ENCODE results near the gene STEAP4.

STEAP4 gene

DNA sequence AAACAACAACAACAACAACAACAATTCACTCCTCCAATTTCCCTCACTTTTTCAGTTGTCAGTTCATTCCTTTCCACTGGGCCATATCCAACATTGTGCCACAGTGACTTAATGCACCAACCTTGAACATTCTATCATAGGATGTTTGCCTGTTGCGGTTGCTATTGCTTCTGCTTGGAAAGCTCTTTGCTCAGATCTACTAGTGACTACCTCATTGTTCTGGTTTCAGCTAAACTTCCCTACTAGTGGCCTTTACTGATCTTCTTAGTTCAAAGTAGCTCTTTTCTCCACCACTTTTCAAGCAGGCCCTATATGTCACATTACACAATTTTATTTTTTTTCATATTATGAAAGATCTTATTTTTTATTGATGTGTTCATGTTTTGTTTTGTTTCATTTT lies 9.8 kb upstream of the STEAP4 start:
- intact Hi-C loops (cut with DNase I), result no loop called here
- no peak for DNase-seq

DNA sequence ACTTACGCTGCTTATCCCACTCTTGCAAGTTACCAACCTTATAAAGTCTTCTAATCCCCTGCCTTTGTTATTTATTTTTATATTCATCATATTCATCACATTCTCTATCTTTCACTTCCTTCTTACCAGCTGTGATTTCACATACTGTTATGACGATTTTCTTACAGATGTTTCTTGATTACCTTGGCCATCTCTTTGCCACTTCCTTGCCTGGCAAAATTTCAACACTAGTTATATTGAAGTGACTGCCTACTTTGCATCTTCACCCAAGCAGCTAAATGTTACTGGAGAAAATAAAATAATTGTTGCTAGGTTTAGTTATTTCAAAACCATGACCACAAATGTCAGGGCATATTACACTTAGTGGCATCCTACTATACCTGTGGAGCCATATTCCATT lies 8.8 kb upstream of the STEAP4 start:
- intact Hi-C loops (cut with DNase I), result no loop called here
- DNase-seq, result no peak

DNA sequence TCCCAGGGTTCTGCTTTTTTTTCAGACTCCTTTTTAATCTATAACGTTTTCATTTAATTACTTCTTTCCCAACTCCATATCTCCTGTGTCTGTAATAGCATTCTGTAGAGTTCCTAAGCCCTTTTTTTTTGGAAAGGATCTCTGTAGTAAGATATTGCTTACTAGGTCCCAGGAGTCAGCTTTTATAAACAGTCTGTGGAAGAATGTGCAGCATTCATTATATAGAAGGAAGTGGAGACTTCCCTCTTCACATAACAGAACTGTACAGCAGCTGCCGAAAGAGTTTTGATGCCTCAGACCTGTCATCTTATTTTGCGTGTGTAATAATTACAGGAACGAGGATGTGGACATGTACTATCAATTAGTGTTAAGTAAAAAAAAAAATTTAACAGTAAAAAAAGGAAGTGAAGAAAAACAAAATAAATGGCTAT lies 7.4 kb upstream of the STEAP4 start:
- DNase-seq, result no peak
- intact Hi-C loops (cut with DNase I), result no loop called here

DNA sequence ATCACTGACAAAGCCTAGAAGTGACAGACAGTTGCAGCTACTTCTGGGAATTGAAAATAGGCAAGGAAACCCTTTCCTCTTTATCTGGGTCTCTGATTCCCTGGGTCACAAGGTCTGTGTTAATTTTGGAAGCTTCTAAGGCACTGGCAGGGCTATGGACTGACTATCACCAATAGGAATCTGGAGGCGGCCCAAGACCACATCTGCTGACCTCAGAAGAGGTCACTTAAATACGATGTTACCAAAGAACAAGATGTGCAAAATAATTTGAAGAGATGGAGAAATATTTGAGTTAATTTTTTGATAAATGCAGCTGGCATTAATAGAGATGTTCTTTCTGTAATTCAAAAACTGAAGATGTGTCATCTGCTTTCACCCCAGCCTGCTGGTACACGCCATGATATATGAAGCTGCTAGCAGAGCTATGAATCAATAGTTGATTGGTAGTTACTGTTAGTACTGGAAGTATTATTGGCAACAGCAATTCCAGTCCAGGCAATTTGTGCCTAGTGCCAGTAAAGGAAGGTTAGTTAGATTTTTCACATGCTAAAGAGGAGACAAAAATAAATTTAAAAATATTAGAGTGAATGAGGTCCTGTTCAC lies 5.5 kb upstream of the STEAP4 start:
- DNase-seq, result no peak

DNA sequence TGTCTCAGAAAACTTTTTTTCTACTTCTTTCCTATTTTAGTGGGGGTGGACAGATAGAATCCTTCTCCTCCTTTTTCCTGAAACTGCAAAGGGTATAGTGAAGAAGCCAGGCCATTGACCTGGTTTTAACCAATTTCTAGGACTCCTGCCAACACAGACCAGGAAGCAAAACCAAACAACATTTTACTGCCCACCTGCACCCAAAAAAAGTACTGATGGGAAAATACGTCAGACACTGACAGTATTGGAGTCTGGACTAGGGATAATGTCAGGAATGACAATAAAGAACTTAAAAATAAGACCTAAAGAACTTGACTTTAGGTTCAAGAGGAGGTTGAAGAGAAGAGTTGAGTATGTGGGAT lies 5.0 kb upstream of the STEAP4 start:
- no peak for DNase-seq
- intact Hi-C loops (cut with DNase I), result no loop called here

More for the DNA sequence above, 5.5 kb upstream of the STEAP4 start:
- intact Hi-C loops (cut with DNase I), result no loop called here

DNA sequence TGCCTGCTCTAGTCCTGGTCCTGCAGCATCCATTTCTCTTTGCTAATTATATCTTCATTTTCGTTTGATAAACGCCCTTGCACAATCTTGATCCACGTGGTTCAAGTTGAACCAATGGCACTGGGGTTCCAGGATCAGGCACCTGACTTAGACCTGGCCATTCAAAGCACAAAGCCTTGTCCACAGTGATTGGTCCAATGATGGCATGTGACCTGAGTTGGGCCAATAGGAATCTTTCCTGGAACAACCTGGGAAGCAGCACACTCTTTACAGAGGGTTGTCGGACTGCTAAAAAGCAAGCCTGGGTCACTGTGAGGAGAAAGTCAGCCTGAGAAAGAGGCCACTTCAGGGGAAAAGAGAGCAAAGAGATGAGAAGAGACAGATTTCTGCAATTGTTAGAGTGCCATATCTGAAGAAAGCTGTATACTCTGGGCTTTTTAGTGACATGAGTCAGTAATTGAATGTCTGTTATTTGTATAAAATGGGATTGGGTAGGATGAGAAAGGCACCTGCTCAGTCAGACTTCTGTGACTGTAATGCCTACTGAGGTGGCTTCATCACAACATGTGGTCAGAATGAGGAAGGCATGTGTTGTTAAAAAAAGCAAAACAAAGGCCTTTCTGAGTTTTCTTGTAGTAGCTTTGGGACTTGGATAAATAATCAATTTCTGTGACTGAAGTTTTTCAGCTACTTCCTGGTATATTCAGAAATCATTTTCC lies 4.4 kb upstream of the STEAP4 start:
- intact Hi-C loops (cut with DNase I), result no loop called here
- no peak for DNase-seq

DNA sequence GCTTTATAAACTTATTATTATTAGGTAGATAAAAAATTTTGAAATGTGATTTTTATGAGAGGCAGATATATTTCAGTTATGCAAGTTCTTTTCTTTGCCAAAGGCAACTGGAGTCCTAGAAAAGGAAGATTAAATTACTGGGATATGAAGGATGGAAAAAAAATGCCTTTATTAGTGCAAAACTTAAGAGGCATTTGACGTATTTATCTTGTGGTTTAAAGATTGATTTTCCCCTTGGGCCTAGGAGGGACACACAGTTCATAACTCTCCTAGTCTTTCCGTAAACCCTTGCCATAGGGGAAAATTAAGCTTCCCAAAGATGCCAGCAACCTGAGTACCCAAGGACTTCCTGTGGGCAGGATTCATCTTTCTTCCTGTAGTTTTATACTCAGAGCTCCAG lies 3.1 kb upstream of the STEAP4 start:
- no peak for DNase-seq
- intact Hi-C loops (cut with DNase I), result no loop called here

DNA sequence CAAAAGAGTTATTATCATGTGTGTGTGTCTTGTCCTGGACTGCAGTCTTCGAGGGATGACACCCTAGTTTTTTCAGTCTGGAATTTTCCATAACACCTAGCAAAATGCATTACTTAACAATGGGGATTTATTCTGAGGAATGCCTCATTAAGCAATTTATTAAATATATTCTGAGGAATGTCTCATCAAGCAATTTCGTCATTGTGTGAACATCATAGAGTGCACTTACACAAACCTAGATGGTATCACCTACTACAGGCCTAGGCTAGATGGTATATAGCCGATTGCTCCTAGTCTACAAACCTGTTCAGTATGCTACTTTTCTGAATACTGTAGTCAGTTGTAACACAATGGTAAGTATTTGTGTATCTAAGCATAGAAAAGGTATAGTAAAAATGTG lies 1.1 kb upstream of the STEAP4 start:
- no peak for DNase-seq
- intact Hi-C loops (cut with DNase I), result no loop called here

DNA sequence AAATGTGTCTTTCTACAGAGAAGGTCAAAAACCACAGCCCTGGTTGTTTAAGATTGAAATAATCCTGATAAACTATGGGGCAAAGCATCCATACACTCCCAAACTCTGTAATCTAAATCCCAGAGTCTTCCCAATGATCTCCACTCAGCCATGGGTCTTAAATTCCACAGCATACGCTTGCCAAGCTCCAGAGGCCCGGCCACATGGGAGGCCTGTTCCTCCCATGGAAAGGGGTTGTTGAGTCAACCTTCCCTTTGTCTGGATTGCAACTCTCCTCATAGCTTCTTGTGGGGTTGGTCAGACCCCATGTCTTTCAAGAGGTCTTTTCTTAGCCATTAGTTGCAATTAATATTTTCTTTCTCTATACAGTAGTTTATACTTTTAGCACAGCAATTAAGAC lies 718 bp upstream of the STEAP4 start:
- intact Hi-C loops (cut with DNase I), result no loop called here
- DNase-seq, result no peak

DNA sequence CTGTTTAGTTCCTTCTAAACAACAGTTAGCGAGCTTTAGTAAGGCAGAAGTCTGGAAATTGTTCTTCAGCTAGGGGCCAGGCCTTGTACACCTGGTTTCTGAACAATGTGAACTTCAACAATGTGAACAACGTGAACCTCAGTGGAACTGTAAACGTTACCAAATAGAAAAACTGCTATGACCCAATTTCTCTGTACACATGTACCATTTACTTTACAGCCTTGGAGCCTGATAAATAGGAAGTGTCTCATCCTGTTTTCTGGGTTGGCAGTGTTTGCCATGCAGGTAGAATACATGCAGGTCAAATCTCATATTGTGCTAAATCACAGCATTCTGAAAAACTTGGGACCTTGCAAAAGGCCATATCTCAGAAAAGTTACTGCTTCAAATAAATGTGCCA lies 1.6 kb downstream of the STEAP4 start:
- intact Hi-C loops (cut with DNase I), result no loop called here
- DNase-seq, result no peak

DNA sequence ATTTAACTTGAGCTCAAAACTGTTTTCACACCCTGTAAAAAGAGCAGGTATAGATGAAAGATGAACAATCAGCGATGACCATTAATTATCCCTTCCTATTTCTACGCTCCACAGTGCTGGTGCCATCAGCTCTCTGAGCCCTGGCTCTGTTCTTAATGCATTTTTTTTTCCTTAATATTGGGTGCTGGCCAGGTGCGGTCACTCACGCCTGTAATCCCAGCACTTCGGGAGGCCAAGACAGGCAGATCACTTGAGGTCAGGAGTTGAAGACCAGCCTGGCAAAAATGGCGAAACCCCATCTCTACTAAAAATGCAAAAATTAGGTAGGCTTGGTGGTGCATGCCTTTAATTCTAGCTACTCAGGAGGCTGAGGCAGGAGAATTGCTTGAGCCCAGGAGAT lies 4.2 kb downstream of the STEAP4 start:
- no peak for DNase-seq

DNA sequence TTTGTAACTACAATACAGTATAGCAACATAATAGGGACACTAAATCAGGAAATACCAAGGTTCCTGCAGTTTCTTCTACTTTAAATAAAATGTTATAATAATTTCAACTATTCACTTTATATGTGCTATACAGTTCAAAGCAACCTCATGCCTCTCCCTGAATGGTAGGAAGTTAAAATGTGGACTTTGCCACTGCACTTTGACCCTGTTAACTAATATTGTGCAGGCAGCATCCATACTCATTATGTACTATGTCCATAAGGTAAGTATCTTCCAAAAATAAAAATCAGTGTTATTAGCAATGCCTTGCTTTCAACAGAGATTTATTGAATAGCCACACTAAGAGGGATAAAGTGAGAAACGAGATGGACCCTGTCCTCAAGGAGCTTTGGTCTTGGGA lies 4.8 kb downstream of the STEAP4 start:
- no peak for DNase-seq
- intact Hi-C loops (cut with DNase I), result no loop called here

More for the DNA sequence above, 4.2 kb downstream of the STEAP4 start:
- intact Hi-C loops (cut with DNase I), result no loop called here

DNA sequence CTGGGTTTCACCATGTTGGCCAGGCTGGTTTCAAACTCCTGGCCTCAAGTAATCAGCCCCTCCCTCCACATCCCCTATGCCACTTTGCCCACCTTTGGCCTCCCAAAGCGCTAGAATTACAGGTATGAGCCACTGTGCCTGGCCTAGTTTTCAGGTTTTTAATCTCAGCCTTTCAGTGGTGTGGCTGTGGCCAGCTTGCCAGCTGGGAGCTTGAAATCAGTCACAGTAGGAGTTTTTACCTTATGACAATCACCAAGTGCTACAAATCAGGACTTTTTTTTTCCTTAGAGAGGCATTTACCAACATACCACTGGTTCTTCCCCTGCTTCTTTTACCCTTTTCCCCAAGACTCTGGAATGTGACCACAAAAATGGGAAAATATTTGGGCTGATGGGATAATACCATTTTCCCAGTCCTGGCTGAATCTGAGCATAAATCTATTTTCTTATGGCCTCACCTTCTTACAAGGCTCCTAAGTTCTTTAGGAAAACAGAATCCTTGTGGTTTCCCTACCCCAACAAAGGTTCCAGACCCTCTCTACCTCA lies 6.2 kb downstream of the STEAP4 start:
- intact Hi-C loops (cut with DNase I), result no loop called here
- no peak for DNase-seq

DNA sequence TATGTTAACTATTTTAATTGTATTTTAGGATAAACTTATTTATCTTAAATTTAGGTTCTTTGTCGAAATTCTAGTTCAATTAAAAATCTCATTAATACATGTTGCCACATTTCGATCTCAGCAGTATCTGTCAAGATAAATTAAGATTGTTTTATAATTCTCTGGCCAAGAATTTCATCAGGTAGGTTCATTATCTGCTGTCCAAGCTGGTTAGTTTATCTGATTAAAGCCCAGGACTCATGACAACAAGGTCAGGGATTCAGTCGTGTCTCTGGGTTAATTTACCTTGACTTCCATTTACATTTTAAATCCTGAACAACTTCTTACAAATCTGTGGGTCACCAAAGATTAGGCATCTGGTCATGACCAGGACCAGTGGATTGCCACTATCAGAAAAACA lies 7.6 kb downstream of the STEAP4 start:
- DNase-seq, result no peak
- intact Hi-C loops (cut with DNase I), result no loop called here

DNA sequence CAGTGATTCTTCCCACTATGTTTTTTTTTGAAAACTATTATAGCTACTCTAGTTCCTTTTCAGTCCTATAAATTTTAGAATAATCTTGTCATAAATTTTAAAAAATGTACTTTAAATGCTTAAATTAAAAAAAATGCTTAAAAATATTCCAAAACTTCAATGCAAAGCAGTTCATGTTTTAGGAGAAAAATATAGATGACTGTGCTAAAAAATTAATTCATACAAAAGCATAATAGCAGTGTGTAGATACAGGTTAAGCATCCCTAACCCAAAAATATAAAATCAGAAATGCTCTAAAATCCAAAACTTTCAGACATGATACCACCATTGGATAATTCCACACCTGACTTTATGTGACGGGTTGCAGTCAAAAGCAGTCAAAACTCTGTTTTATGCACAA lies 12.8 kb downstream of the STEAP4 start:
- intact Hi-C loops (cut with DNase I), result no loop called here

DNA sequence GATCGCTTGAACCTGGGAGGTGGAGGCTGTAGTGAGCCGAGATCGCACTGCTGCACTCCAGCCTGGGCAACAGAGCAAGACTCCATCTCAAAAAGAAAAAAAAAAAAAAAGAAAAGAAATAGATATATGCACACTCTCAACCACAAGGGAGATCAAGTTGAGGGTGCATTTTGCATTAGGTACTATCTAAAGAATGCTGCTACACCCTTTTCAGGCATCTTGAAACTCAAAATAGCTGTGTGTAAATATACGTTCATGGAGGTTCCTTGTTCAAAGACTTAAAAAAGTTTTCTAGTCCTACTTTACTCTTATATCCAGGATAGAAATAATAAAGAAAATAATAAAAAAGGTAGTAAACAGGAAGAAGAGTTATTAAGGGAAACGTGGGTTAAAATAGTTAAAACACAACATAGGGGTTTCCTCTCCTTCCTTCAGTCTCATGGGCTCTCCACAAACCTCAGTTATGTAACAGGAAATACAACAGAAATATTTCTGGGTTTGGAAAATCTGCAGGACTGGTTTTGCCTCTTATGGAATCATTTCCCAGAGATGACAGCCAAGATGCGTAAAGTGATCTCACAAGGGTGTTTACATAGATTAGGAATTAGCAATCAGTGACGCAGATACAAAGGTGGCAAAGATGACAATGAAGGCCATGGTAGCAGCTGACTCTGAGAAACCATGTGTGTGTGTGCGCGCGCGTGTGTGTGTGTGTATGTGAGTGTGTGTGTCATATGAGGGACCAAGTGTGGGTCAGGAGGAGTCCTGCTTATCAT lies 15.1 kb downstream of the STEAP4 start:
- no peak for DNase-seq
- intact Hi-C loops (cut with DNase I), result no loop called here

More for the DNA sequence above, 12.8 kb downstream of the STEAP4 start:
- no peak for DNase-seq

DNA sequence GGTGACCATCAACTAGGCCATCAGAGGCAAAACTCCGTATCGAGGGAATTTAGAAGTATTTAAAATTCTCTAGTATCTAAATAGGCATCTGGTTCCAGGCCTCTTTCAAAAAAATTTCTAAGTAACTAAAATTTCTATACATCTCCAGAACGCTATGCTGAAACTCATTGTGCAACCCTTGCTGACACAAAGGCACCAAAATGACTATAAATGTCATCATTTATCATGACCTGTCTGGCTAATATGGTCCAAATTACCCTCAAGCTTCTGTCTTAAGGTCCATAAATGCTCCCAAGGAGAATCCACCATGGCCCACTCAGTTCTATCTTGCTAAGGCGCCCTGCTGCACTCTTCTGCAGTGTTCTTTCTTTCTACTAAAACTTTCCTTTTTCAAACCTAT lies 16.2 kb downstream of the STEAP4 start:
- intact Hi-C loops (cut with DNase I), result no loop called here
- DNase-seq, result no peak

DNA sequence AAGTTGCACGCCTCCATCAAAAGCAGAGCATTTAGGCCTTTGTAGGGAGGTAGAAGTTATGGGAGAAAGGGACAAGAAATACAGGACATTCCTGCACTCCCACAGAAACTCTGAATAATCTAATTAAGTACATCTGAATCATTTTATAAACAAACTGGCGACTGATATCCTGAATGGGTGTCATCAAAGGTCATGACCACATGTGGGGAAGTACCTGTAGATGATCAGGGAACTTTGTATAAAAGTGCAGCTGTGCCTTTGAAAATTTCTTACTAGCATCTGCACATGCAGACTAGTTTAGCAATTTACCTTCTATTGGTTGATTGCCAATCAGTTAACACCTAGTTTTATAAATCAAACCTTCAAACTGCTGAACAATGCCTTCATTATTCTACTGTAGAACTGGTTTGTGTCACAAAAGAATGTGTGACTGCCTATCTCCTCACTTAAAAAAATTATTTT lies 17.1 kb downstream of the STEAP4 start:
- intact Hi-C loops (cut with DNase I), result no loop called here
- DNase-seq, result no peak

DNA sequence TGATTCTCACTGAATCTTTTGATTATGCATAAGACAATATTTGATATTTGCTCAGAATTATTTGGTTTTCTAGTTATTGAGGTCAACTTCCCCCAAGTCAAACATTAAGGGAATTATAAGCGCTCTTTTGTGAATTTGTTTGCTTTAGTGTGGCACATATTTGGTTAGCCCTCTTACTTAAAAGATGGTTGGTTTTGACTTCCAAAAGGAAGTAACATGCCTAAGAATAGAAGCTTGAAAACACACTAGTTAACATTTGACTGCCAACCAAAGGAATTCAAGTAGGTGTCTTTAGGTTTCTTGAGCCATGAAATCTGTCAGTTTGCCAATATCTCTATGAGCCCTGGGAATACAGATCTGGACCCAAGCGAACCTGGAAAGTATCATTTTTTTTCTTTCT lies 24.9 kb downstream of the STEAP4 start:
- intact Hi-C loops (cut with DNase I), result no loop called here

DNA sequence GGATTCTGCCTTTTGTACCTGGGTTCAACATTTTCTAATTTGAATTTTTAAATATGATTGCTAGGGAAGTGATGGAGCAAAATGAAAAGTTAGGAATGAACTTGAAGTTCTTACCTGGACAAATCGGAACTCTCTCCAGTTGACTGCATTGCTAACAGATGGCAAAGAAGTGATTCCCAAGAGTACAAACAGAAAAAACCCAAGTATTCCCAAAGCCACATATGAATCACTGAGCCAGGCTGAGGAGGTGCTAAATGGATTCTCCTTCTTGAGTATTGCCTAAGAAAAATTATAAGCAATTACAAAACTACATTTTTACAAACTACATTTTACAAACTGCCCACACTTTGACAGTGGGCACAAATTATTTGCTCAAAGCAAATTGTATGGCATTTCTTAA lies 25.9 kb downstream of the STEAP4 start:
- intact Hi-C loops (cut with DNase I), result no loop called here
- no peak for DNase-seq

More for the DNA sequence above, 24.9 kb downstream of the STEAP4 start:
- no peak for DNase-seq
